ENCODE results near the gene POLDIP2.
A peak's percentile ranks its signal among the peaks of the same experiment; 100 is the strongest.

POLDIP2 gene

GRCh38 chr17:28390141-28390540, 32.8 kb upstream of the POLDIP2 start:
- no peak for DNase-seq (ENCODE audit: low read depth)

DNA sequence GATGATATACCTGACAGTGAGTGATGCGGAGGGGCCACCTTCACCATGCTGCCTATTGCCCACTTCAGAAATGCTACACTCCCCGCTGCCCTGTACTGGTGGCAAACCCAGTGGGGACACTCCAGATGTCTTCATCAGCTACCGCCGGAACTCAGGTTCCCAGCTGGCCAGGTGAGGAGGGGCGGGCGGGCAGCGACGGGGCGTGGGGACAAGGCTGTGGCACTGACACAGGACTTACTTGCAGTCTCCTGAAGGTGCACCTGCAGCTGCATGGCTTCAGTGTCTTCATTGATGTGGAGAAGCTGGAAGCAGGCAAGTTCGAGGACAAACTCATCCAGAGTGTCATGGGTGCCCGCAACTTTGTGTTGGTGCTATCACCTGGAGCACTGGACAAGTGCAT, 30.8 kb upstream of the POLDIP2 start:
- DNase-seq (ENCODE audit: low read depth), result no peak

- DNase-seq (ENCODE audit: low read depth), result no peak
Measured at GRCh38 chr17:28386391-28386790, 29.1 kb upstream of the POLDIP2 start.

DNA sequence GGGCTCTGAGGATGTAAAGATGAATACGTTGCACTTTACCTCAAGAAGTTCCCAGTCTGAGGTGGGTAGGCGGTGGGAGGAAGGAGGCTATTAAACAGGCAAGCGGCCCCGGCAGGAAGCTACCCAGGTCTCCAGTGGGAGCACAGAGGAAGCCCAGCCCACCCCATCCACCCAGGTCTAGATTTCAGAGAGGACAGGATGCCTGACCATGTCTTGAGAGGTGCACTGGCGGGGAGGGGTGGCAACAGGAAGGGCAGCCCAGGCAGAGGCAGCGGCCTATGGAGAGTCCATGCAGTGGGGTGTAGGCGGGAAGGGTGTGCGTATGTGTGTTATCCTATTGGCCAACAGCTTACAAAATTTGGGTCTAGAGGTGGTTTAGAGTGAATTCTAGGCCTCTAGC, 28.1 kb upstream of the POLDIP2 start:
- no peak for DNase-seq (ENCODE audit: low read depth)

GRCh38 chr17:28385037-28385400, 27.7 kb upstream of the POLDIP2 start:
- no peak for DNase-seq (ENCODE audit: low read depth)

DNA sequence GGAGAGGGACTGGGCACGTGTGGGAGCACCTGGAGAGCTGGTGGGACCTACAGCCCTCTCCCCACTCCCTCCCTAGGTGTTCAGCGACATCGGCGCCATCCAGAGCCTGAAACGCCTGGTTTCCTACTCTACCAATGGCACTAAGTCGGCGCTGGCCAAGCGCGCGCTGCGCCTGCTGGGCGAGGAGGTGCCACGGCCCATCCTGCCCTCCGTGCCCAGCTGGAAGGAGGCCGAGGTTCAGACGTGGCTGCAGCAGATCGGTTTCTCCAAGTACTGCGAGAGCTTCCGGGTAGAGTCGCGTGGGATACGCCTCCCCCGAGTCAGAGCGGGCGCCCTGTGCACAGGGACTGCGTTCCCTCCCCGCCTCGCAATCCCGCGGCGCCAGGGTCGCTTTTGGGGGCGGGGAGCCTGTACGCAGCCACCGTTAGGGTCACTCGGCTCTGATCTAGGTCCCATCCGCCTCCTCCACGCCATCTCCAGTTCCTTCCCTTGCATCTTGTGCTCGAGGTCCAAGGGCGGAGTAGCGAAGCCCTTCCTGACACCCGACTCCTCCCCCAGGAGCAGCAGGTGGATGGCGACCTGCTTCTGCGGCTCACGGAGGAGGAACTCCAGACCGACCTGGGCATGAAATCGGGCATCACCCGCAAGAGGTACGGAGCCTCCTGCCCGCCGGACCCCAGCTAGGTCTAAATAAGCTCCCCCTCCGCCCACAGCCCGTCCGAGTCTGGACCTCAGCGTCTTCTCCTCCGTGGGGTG, 27.1 kb upstream of the POLDIP2 start:
- no peak for DNase-seq (ENCODE audit: low read depth)

DNA sequence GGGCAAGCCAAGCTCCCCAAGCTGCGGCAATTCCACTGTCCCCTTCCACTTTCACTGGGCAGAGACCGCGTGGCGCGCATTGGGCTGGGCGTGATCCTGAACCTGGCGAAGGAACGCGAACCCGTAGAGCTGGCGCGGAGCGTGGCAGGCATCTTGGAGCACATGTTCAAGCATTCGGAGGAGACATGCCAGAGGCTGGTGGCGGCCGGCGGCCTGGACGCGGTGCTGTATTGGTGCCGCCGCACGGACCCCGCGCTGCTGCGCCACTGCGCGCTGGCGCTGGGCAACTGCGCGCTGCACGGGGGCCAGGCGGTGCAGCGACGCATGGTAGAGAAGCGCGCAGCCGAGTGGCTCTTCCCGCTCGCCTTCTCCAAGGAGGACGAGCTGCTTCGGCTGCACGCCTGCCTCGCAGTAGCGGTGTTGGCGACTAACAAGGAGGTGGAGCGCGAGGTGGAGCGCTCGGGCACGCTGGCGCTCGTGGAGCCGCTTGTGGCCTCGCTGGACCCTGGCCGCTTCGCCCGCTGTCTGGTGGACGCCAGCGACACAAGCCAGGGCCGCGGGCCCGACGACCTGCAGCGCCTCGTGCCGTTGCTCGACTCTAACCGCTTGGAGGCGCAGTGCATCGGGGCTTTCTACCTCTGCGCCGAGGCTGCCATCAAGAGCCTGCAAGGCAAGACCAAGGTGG, 24.0 kb upstream of the POLDIP2 start:
- DNase-seq (ENCODE audit: low read depth), result no peak

DNA sequence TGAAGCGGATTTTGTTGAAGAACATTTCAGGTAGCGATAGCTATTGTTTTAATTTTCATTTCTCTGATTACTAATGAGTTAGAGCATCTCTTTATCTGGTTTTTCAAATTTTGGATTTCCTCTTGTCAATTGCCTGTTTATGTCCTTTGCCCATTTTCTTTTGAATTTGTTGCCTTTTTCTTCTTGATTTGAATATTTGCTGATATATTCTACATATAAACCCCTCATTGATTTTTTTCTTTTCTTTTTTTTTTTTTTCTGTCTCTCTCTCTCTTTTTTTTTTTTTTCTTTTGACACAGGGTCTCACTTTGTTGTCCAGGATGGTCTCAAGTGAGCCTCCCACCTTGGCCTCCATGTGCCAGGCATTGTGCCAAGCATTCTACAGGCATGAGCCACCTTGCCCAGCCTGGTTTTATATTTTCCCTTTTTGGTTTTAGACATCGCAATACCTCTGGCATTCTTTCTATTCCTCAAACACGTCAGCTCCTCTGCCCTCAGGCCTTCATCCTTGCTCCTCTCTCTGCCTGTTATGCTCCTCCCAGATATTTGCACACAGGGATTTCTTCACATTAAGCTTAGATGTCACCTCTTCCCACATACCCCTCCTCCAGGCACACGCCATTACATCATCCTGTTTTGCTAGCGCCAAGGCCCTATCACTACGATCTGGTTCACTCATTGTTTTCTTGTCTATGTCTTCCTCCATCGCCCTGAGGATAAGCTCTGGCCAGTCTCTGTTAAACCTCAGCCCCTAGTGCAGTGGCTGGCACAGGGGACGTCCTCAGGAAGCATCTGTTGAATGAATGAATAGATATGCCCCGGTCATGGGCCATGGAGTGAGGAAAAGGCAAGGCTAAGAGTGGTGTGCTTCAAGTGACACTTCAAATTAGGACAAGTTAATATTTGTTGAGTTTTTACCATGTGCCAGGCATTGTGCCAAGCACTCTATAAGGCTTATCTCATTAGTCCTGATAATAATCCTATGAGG, 22.8 kb upstream of the POLDIP2 start:
- peak; percentile 28 for DNase-seq (ENCODE audit: low read depth)

DNA sequence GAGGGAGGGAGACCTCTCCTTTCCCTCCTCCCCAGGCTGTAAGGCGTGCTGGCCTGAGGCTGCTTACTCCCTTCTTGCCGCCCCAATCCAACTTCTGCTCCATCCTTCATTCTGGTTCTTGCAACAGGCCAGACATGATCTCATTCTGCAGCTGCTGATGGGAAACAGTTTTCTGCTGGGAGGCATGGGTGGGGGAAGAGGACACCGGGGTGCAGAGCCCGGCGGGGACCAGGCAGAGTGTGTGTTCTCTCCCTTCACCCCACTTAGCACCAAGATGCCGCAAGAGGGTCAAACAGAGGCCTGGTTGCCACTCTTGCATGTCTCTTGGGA, 15.6 kb upstream of the POLDIP2 start:
- no peak for DNase-seq (ENCODE audit: low read depth)

DNA sequence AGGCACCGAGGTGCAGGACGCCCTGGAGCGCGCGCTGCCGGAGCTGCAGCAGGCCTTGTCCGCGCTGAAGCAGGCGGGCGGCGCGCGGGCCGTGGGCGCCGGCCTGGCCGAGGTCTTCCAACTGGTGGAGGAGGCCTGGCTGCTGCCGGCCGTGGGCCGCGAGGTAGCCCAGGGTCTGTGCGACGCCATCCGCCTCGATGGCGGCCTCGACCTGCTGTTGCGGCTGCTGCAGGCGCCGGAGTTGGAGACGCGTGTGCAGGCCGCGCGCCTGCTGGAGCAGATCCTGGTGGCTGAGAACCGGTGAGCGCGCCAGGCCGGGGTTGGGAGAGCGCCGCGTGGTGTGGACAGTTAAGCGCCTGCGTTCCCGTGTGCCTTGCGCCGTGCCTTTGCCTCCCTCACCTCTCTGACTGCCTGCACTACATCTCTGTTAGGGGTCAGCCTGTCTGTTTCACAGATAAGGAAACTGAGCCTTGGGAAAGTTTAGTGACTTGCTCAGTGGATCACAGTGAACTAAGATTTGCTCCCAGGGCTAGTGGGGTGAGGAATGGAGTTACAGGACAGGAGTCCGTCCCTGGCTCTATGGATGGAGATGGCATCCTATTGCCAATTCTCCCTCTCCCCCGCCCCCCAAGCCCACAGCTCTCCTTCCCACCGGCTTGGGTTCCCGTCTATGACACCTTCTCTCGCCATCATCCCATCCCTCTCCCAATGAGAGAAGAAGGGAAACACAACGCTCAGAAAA, 15.0 kb upstream of the POLDIP2 start:
- no peak for DNase-seq (ENCODE audit: low read depth)

DNA sequence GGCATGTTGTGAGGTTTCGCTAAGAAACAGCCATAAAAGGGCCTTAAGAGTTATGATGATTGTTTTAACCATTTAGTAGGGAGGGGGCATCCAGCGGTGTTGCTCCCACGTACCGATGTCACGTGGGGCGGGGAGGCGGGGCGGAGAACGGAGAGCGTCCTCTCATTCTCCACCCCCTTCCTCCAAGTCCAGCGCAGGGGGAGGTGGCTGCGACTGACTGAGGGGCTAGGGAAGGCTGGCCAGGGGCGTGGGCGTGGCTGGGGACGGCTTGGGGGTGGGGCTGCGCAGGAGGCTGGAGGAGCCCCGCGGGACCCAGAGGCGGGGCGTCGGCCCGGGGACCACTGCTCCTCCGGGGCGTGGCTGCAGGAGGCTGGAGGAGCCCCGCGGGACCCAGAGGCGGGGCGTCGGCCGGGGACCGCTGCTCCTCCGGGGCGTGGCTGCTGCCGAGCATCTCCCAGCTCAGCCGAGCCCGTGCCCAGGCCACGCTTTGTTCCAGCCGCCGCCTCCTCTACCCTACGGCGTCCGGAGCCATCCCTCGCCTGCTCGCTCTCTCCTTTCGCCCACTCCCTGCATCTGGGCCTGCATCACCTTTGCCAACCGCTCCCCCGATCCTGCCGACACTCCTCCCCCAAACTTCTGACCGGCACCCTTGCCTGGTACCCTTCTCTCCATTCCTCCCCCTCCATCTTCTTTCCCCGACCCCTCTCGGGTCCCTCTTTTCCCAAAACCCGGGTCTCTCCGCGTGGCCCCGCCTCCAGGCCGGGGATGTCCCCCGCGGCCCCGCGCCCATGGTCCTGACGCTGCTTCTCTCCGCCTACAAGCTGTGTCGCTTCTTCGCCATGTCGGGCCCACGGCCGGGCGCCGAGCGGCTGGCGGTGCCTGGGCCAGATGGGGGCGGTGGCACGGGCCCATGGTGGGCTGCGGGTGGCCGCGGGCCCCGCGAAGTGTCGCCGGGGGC, 14.2 kb upstream of the POLDIP2 start, which contains the start of gene SARM1:
Gene SARM1, plus strand, starts transcription at position 450 of the 958 bp plus-strand sequence. Its CDS starts 339 bp downstream, at position 789.
- peak; percentile 45 for DNase-seq (ENCODE audit: low read depth)

DNA sequence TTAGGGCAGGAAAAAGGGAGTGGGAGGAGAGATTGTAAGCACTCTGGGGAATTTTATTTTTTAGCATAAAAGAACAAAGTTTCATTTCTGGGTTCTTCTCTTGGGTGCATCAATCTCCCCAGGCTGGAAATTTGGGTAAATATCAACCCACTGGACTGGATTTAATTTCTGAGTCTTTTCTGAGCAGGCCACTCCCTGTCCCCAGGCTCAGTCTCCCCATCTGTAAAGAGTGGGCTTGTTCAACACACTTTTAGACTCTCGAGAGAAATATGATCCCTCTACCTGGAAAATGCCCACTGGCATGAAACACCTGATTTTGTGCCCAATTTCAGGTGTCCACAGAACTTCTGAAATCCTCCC, 13.4 kb upstream of the POLDIP2 start:
- DNase-seq (ENCODE audit: low read depth), result no peak

- DNase-seq (ENCODE audit: low read depth), result no peak
Measured at GRCh38 chr17:28370035-28370743, 12.9 kb upstream of the POLDIP2 start, which contains the start of gene VTN. VTN (minus strand) TSS chr17:28370307; CDS start chr17:28370203, 104 bp downstream.

DNA sequence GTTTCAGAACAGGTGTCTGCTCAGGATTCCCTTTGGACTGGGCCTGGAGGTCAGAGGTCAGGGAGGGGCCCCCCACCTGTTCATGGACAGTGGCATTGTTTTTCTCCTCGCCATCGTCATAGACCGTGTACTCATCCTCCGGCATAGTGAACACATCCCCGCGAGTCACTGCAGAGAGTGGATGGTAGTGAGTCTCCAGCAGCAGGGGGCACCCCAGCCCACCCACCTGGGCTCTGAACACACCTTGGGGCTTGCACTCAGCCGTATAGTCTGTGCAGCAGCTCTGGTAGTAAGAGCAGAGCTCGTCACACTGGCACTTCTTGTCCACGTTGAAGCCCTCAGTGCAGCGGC, 12.3 kb upstream of the POLDIP2 start:
- DNase-seq (ENCODE audit: low read depth), result no peak

DNA sequence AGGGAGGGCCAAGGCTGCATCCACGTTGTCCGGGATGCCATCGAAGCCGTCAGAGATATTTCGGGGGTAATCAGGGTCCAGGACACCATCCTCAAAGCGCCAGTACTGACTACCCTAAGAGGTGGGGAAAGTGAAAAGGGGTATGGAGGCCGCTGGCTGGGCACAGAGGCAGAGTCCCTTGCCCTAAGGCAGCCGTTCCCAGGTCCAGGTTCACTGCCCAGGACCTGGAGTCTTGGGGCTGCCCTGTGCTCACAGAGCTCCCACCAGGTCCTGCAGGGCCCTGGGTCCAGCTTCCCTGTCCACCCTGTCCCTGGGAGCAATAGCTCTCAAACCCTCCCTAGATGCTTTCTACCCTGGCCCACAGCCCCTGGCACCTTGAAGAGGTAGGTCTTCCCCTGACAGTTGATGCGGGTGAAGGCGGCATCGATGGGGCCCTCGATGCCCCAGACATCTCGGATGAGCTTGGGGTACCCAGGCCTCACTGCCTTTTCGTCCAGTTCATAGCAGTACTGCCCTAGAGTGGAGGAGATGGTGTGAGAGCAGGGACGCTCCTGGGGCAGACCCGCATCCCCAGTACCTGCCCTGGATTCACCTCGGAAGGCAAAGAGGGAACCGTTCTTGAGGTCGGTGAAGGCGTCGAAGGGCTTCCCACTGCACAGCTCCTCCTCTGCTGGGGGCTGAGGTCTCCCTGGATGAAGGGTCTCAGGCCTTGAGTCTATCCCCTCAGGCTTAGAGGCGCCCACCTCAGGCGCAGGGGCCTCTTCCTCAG, 11.8 kb upstream of the POLDIP2 start:
- DNase-seq (ENCODE audit: low read depth), result no peak

DNA sequence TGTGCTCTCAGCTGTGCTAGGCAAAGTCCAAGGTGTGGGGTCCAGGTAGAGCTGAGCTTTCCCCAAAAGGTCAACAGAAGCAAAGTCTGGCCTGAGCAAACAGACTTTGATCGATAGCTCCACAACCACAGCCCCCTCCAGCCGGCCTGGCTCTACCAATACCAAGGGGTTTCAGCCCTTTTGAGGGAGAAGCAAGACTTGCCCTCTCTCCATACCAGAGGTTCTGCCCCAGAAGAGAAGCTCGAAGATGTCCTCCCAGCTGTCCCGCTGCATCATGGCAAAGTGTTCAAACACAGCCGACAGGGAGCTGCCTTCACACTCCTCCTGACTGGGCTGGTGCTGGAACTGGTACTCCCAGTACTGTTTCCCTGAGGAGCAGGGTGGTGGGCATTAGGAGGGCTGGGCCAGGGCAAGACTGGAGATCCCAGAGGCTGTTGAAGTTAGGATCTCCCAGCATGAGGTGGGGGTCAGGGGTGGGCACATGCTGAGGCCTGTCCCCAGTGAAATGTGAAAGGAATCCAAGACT, 11.0 kb upstream of the POLDIP2 start:
- no peak for DNase-seq (ENCODE audit: low read depth)

DNA sequence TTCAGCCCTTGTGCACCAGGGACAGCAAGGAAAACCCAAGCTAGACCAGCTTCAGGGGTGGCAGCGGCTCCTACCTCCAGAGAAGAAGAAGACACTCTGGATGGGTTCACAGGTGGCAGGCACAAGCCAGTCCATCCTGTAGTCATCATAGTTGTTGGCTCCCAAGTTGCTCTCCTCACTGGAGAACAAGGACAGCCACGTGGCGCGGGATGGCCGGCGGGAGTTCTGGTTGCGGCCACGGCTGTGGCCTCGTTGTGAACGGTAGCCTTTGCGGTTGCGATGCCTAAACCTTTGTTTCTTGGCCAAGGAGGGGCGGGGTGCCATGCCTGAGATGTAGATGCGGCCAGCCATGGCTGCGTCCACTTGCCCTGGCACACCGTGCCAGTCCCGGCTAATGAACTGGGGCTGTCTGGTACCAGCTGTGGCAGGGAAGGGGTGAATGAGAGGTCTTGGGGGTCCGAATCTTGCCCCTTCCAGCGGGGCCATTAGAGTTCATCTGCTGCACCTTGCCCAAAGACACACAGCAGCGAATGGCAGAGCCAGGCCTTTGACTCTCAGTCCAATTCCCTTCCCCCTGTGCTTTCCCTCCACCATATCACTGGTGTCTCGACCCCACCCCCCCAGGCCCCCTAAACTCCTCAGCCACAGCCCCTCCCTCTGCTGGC, 10.4 kb upstream of the POLDIP2 start:
- DNase-seq (ENCODE audit: low read depth), result no peak

- DNase-seq (ENCODE audit: low read depth), result no peak
Measured at GRCh38 chr17:28366605-28367004, 9.3 kb upstream of the POLDIP2 start.

- DNase-seq (ENCODE audit: low read depth), result no peak
Measured at GRCh38 chr17:28365487-28365886, 8.2 kb upstream of the POLDIP2 start.
